Activated CD4-positive, CD25-positive, alpha-beta regulatory T cell treated with anti-CD3 and anti-CD28 coated beads, Interleukin-2, amount 50 U/mL, for 72 hours (primary cell): ENCODE data around the gene IL31RA.

Experiments used
- DNase-seq: peaks from one replicate; pipeline ENCODE4 v3.0.0; 2021

The IL31RA gene

GRCh38 chr5:55860709-55861108, 9.6 kb downstream of the IL31RA start:
- no peak for DNase-seq

GRCh38 chr5:55864606-55865541, 13.7 kb downstream of the IL31RA start:
- no peak for DNase-seq

- DNase-seq, result no peak
Measured at GRCh38 chr5:55865831-55866230, 14.7 kb downstream of the IL31RA start.

DNA sequence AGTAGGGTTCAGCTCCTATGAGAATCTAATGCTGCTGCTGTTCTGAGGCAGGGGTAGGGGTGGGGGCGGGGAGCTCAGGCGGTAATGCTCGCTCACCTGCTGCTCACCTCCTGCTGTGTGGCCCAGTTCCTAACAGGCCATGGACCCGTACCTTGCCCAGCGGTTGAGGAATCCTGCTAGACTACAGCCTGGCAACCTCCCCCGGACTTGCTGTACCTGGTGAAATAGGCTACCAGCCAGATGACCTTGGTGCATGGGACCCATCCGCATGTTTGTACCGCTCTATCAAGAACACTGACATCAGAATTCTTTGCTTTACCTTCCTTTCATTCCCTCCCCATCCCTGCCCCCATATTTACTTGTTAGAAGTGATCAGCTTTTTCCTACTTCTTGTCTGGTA, 15.3 kb downstream of the IL31RA start:
- no peak for DNase-seq

- no peak for DNase-seq
Measured at GRCh38 chr5:55866934-55867333, 15.8 kb downstream of the IL31RA start.

GRCh38 chr5:55868846-55869245, 17.7 kb downstream of the IL31RA start:
- no peak for DNase-seq

- no peak for DNase-seq
Measured at GRCh38 chr5:55869847-55870246, 18.7 kb downstream of the IL31RA start.

DNA sequence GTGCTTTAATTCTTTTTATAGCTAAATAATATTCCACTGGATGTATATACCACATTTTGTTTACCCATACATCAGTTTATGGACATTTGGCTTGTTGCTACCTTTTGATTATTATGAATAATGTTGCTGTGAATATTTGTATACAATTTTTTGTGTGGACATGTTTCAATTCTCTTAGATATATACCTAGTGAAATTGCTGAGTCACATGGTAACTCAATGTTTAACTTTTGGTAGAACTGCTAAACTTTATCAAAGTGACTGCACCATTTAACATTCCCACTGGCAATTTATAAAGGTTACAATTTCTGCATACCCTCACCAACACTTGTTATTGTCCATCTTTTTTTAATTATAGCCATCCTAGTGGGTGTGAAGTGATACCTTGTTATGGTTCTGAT, 22.1 kb downstream of the IL31RA start:
- no peak for DNase-seq

GRCh38 chr5:55877655-55878054, 26.5 kb downstream of the IL31RA start:
- no peak for DNase-seq

GRCh38 chr5:55880453-55880852, 29.3 kb downstream of the IL31RA start:
- no peak for DNase-seq

GRCh38 chr5:55885359-55885758, 34.2 kb downstream of the IL31RA start:
- no peak for DNase-seq

- DNase-seq, result no peak
Measured at GRCh38 chr5:55888205-55888604, 37.0 kb downstream of the IL31RA start.

GRCh38 chr5:55892479-55892878, 41.3 kb downstream of the IL31RA start:
- no peak for DNase-seq

GRCh38 chr5:55894135-55894534, 43.0 kb downstream of the IL31RA start:
- no peak for DNase-seq

DNA sequence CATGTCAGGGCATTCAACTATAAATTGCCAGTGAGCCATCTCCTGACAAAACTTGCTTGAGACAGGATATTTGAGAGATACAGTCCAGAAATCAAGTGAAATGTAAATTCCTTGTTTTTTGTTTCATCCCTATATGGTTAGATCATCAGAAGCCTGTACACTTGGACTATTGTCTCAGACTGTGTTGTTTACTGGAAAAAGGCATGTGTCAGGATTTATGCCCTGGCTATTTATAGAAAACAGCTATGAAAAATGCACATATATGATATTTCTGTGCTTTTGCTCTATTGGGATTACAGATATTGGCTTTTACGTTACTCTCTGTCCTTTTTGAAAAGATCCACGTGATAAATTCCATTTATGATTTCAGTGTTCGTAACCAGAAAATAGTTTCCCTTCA, 44.2 kb downstream of the IL31RA start:
- DNase-seq, result no peak

- DNase-seq, result no peak
Measured at GRCh38 chr5:55896238-55896637, 45.1 kb downstream of the IL31RA start.

GRCh38 chr5:55896663-55897062, 45.5 kb downstream of the IL31RA start:
- no peak for DNase-seq

GRCh38 chr5:55897206-55897894, 46.2 kb downstream of the IL31RA start:
- DNase-seq, result no peak

DNA sequence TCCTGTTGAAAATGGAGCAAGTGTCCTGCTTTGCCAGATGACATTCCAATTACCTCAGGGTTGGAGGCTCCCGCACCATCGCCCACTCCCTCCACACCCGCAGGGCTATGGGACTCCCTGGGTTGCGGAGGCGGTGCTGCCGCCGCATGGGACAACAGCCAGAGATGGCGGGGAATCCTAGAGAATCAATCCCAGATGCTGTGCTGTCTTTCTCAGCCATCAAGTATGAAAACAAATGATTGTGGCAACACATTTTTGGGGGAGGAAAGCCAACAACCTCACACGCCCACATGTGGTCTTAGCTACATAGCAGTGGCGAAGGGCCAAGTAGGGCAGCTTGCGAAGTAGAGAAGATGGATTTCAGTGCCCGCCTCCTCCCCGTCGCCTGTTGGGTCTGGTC, 46.7 kb downstream of the IL31RA start:
- no peak for DNase-seq

DNA sequence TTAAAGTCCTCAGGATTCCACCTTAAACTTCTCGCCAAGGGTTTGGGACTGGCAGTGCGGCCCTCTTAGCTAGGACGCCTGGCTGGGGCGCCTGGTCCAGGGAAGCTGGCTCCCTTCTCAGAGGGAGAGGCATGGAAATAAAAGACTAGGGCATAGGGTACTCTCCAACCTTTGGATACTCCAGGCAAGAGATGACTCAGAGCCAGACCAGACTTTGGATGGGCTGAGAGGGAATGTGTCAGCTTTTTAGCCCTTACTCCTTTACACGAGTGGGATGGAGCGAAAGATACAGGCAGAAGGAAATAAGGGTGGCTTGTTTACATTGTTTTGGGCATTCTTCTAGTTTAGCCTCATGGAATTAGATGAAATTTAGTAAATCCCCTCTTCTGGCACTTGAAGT, 48.2 kb downstream of the IL31RA start:
- DNase-seq, result no peak

- DNase-seq, result no peak
Measured at GRCh38 chr5:55900068-55900467, 48.9 kb downstream of the IL31RA start.

GRCh38 chr5:55900776-55901175, 49.6 kb downstream of the IL31RA start:
- DNase-seq, result no peak

- DNase-seq, result no peak
Measured at GRCh38 chr5:55902696-55903095, 51.5 kb downstream of the IL31RA start.

- DNase-seq, result peak; percentile 61
Measured at GRCh38 chr5:55903121-55903701, 52.1 kb downstream of the IL31RA start.
